ENCODE data around the gene CCDC190.
"Not testable (repeated sequence)": the region's sequence is repeated elsewhere in the genome, so short reads cannot be mapped to it uniquely, and the experiment has no call there.

- TF ChIP-seq SUZ12 (IDR thresholded peaks at IDR 0.05; ENCODE audit: extremely low read depth, insufficient read depth, insufficient read length); ZNF274 (IDR thresholded peaks at IDR 0.05; ENCODE audit: low read depth, low read length): not testable (repeated sequence)
Measured at GRCh38 chr1:162818666-162819065, 42.3 kb downstream of the CCDC190 start.
